ENCODE measurements around the gene CFAP119. TPM values are rescaled to one million over a fixed set of nuclear protein-coding genes. Genes with fewer than 3 reads are reported as not detected.

CFAP119 gene
- total and polyA plus RNA-seq, 7 experiments from 2014 or later = 0.41 to 5.9 (median 2.8) TPM

DNA sequence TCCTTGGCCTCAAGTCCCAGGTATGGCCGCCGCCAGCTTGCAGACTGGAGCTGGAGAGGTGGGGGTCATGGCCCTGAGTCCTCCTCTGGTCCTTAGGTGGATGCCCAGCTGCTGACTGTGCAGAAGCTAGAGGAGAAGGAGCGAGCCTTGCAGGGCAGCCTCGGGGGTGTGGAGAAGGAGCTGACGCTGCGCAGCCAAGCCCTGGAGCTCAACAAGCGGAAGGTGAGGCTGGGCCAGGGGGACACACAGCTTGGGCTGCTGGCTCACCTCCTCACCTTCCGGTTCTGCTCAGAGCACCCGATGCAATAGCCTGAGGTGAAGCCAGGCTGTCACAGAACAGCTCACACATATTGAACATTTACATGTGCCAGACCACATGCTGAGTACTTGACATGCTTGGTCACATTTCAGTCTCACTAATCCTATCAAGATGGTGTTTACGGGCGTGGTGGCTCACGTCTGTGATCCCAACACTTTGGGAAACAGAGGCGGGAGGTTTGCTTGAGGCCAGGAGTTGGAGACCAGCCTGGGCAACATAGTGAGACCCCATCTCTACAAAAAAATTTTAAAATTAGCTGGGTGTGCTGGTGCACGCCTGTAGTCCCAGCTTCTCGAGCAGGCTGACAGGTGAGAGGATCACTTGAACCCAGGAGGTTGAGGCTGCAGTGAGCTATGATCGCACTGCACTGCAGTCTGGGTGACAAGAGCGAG, 7.7 kb upstream of the CFAP119 start:
- Mint-ChIP-seq H3K27ac (no peak overlapping the region), H3K36me3 (peaks cover 3 to 45% (median 21%) of the 10 kb centered on the region in 5 donors), H3K9me3 (no peaks in the 10 kb centered on the region), H3K27me3 (no peaks in the 10 kb centered on the region), H3K4me1 (peaks cover 9 to 23% (median 15%) of the 10 kb centered on the region in 7 donors), H3K4me3 (no peak overlapping the region)
- H3K27me3 ChIP-seq (ENCODE audit: control insufficient read depth in 2 of 2, insufficient read depth in 2 of 2, low read length in 2 of 2) = no peaks in the 10 kb centered on the region
- H3K9me3 ChIP-seq (ENCODE audit: control insufficient read depth in 2 of 3, low read length in 3 of 3) = no peaks in the 10 kb centered on the region
- POLR2A ChIA-PET = interaction anchor here (0.5 to 1.0 kb wide), 5 partner anchors 11 to 536 kb away, joined by 3 read pairs; partner anchors contain the start of gene PHKG2
- peaks cover 21 to 99% (median 51%) of the 10 kb centered on the region in 3 experiments for H3K36me3 ChIP-seq (ENCODE audit: control insufficient read depth in 2 of 3, insufficient read depth in 3 of 3, low read length in 3 of 3)
- intact Hi-C loops (cut with micrococcal nuclease) = no loop called here
- no peak overlapping the region for H3K4me3 ChIP-seq (ENCODE audit: low read length)
- DNase-seq = no peak
- H3K27ac ChIP-seq (ENCODE audit: low read depth, low read length) = no peak overlapping the region
- peaks cover 0 to 18% of the 10 kb centered on the region in 2 donors for H3K4me1 ChIP-seq (ENCODE audit: control insufficient read depth in 2 of 2, insufficient read depth in 2 of 2, low read length in 2 of 2)
- no peak for ATAC-seq
- CTCF ChIA-PET = no interaction called here

- H3K27ac ChIP-seq (ENCODE audit: low read depth, low read length) = no peak overlapping the region
- intact Hi-C loops (cut with micrococcal nuclease) = no loop called here
Observed at GRCh38 chr16:30768583-30769181, 6.8 kb upstream of the CFAP119 start.

GRCh38 chr16:30767767-30768465, 6.1 kb upstream of the CFAP119 start:
- ChIA-PET POLR2A (interaction anchor here (1.3 kb wide), 1 partner anchor 15 kb away, joined by 4 read pairs; no protein-coding TSS in a partner anchor), CTCF (interaction anchor here (0.6 kb wide), 1 partner anchor 130 kb away, joined by 3 read pairs; no protein-coding TSS in a partner anchor)
- H3K27me3 Mint-ChIP-seq = no peaks in the 10 kb centered on the region
- Histone ChIP-seq H3K27ac (ENCODE audit: low read depth, low read length) (no peak overlapping the region), H3K9me3 (ENCODE audit: control insufficient read depth in 2 of 3, low read length in 3 of 3) (no peaks in the 10 kb centered on the region), H3K27me3 (ENCODE audit: control insufficient read depth in 2 of 2, insufficient read depth in 2 of 2, low read length in 2 of 2) (no peaks in the 10 kb centered on the region), H3K4me3 (ENCODE audit: low read length) (no peak overlapping the region), H3K36me3 (ENCODE audit: control insufficient read depth in 2 of 3, insufficient read depth in 3 of 3, low read length in 3 of 3) (peaks cover 29 to 99% (median 54%) of the 10 kb centered on the region in 3 experiments), H3K4me1 (ENCODE audit: control insufficient read depth in 2 of 2, insufficient read depth in 2 of 2, low read length in 2 of 2) (peaks cover 7 to 28% of the 10 kb centered on the region in 2 donors)
- H3K27ac Mint-ChIP-seq = no peak overlapping the region
- H3K9me3 Mint-ChIP-seq = no peaks in the 10 kb centered on the region
- H3K4me1 Mint-ChIP-seq = peaks cover 14 to 30% (median 25%) of the 10 kb centered on the region in 7 donors
- DNase-seq (no peak), ATAC-seq (peak; percentile 60)
- H3K4me3 Mint-ChIP-seq = no peak overlapping the region
- intact Hi-C loops (cut with micrococcal nuclease) = no loop called here
- peaks cover 3 to 49% (median 21%) of the 10 kb centered on the region in 5 donors for H3K36me3 Mint-ChIP-seq

More at GRCh38 chr16:30768583-30769181, 6.8 kb upstream of the CFAP119 start:
- peaks cover 3 to 47% (median 21%) of the 10 kb centered on the region in 5 donors for H3K36me3 Mint-ChIP-seq
- no peaks in the 10 kb centered on the region for H3K27me3 Mint-ChIP-seq
- CTCF ChIA-PET = no interaction called here
- no peak overlapping the region for H3K4me3 Mint-ChIP-seq
- H3K4me3 ChIP-seq (ENCODE audit: low read length) = no peak overlapping the region
- H3K9me3 ChIP-seq (ENCODE audit: control insufficient read depth in 2 of 3, low read length in 3 of 3) = no peaks in the 10 kb centered on the region
- DNase-seq (no peak), ATAC-seq (no peak)
- H3K9me3 Mint-ChIP-seq = no peaks in the 10 kb centered on the region
- POLR2A ChIA-PET = interaction anchor here (1.0 kb wide), 1 partner anchor 17 kb away, joined by 3 read pairs; no protein-coding TSS in a partner anchor
- H3K36me3 ChIP-seq (ENCODE audit: control insufficient read depth in 2 of 3, insufficient read depth in 3 of 3, low read length in 3 of 3) = peaks cover 29 to 99% (median 54%) of the 10 kb centered on the region in 3 experiments
- peaks cover 10 to 27% (median 18%) of the 10 kb centered on the region in 7 donors for H3K4me1 Mint-ChIP-seq
- peaks cover 0 to 20% of the 10 kb centered on the region in 2 donors for H3K4me1 ChIP-seq (ENCODE audit: control insufficient read depth in 2 of 2, insufficient read depth in 2 of 2, low read length in 2 of 2)
- H3K27ac Mint-ChIP-seq = peak overlapping the region in 3 of 9 donors; percentile 10 to 38 (median 14)
- no peaks in the 10 kb centered on the region for H3K27me3 ChIP-seq (ENCODE audit: control insufficient read depth in 2 of 2, insufficient read depth in 2 of 2, low read length in 2 of 2)

GRCh38 chr16:30766933-30767284, 5.0 kb upstream of the CFAP119 start:
- Histone ChIP-seq H3K9me3 (ENCODE audit: control insufficient read depth in 2 of 3, low read length in 3 of 3) (no peaks in the 10 kb centered on the region), H3K27ac (ENCODE audit: low read depth, low read length) (no peak overlapping the region), H3K36me3 (ENCODE audit: control insufficient read depth in 2 of 3, insufficient read depth in 3 of 3, low read length in 3 of 3) (peaks cover 29 to 97% (median 49%) of the 10 kb centered on the region in 3 experiments), H3K4me3 (ENCODE audit: low read length) (no peak overlapping the region), H3K27me3 (ENCODE audit: control insufficient read depth in 2 of 2, insufficient read depth in 2 of 2, low read length in 2 of 2) (no peaks in the 10 kb centered on the region), H3K4me1 (ENCODE audit: control insufficient read depth in 2 of 2, insufficient read depth in 2 of 2, low read length in 2 of 2) (peaks cover 11 to 32% of the 10 kb centered on the region in 2 donors)
- ChIA-PET POLR2A (interaction anchor here (0.9 to 1.3 kb wide), 2 partner anchors 14 to 43 kb away, joined by 4 read pairs; no protein-coding TSS in a partner anchor), CTCF (no interaction called here)
- intact Hi-C loops (cut with micrococcal nuclease) = no loop called here
- peak overlapping the region in 1 of 9 donors; percentile 12 for H3K27ac Mint-ChIP-seq
- ATAC-seq (no peak), DNase-seq (no peak)
- no peaks in the 10 kb centered on the region for H3K27me3 Mint-ChIP-seq
- H3K9me3 Mint-ChIP-seq = no peaks in the 10 kb centered on the region
- H3K4me3 Mint-ChIP-seq = no peak overlapping the region
- H3K4me1 Mint-ChIP-seq = peaks cover 12 to 33% (median 19%) of the 10 kb centered on the region in 7 donors
- peaks cover 3 to 44% (median 18%) of the 10 kb centered on the region in 5 donors for H3K36me3 Mint-ChIP-seq

DNA sequence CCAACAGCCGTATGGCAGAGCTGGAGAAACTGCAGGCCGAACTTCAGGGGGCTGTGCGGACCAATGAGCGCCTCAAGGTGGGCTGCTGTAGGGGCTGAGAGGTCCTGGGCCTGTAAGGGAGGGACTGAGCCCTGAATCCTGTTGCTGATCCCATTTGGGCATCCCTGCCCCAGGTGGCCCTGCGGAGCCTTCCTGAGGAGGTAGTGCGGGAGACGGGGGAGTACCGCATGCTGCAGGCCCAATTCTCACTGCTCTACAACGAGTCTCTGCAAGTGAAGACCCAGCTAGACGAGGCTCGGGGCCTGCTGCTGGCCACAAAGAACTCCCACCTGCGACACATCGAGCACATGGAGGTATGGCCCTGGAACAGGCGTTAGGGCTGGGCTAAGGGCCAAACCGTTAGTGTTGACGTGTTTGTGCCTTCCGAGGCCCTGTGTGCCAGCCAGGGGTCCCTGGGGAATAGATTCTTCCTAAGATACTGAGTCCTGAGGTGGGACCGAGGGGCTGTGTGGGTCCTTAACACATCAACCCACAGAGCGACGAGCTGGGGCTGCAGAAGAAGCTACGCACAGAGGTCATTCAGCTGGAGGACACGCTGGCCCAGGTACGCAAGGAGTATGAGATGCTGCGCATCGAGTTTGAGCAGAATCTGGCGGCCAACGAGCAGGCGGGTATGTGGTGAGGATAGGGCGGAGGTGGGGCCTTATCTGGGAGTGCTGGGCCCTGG, 4.5 kb upstream of the CFAP119 start:
- intact Hi-C loops (cut with micrococcal nuclease) = no loop called here
- no peak for DNase-seq
- H3K4me3 ChIP-seq (ENCODE audit: low read length) = no peak overlapping the region
- H3K36me3 Mint-ChIP-seq = peaks cover 3 to 43% (median 18%) of the 10 kb centered on the region in 5 donors
- no peaks in the 10 kb centered on the region for H3K27me3 Mint-ChIP-seq
- H3K4me3 Mint-ChIP-seq = no peak overlapping the region
- H3K9me3 ChIP-seq (ENCODE audit: control insufficient read depth in 2 of 3, low read length in 3 of 3) = no peaks in the 10 kb centered on the region
- no peak overlapping the region for H3K27ac Mint-ChIP-seq
- H3K36me3 ChIP-seq (ENCODE audit: control insufficient read depth in 2 of 3, insufficient read depth in 3 of 3, low read length in 3 of 3) = peaks cover 29 to 94% (median 49%) of the 10 kb centered on the region in 3 experiments
- H3K4me1 Mint-ChIP-seq = peaks cover 14 to 34% (median 20%) of the 10 kb centered on the region in 7 donors
- no peaks in the 10 kb centered on the region for H3K9me3 Mint-ChIP-seq
- no peak for ATAC-seq
- no peak overlapping the region for H3K27ac ChIP-seq (ENCODE audit: low read depth, low read length)
- POLR2A ChIA-PET = interaction anchor here (0.7 to 1.6 kb wide), 3 partner anchors 19 to 48 kb away, joined by 3 to 4 read pairs (median 3); no protein-coding TSS in a partner anchor
- CTCF ChIA-PET = no interaction called here
- peaks cover 11 to 32% of the 10 kb centered on the region in 2 donors for H3K4me1 ChIP-seq (ENCODE audit: control insufficient read depth in 2 of 2, insufficient read depth in 2 of 2, low read length in 2 of 2)
- no peaks in the 10 kb centered on the region for H3K27me3 ChIP-seq (ENCODE audit: control insufficient read depth in 2 of 2, insufficient read depth in 2 of 2, low read length in 2 of 2)
